ENCODE measurements around the gene MIA. TPM values are rescaled to one million over a fixed set of nuclear protein-coding genes. Genes with fewer than 3 reads are reported as not detected.

The MIA gene
- total RNA-seq, 1 donor from 2014 or later: 1.7 TPM

DNA sequence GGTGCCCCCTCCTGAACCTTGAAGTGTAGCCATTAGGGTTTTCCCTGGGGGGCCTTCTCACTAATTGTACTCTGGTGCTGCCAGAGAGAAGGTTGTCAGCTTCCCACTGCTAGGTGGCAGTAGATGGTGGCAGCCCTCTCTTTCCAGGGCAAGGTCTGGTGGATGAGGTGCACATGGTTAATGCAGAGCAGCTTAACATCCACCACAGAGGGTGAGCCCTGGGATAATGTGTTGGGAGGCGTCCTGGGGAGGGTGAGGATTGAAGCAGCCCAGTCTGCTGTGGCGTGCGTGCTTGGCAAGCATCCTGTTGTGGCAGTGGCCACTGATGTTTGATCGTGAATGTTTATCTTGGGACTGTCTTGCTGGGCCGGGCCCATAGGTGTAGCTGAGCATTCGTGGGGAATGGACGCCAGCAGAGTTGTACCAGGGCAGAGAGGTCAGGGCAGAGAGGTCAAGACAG lies 29.5 kb downstream of the MIA start:
- TF ChIP-seq, protein P1, sequence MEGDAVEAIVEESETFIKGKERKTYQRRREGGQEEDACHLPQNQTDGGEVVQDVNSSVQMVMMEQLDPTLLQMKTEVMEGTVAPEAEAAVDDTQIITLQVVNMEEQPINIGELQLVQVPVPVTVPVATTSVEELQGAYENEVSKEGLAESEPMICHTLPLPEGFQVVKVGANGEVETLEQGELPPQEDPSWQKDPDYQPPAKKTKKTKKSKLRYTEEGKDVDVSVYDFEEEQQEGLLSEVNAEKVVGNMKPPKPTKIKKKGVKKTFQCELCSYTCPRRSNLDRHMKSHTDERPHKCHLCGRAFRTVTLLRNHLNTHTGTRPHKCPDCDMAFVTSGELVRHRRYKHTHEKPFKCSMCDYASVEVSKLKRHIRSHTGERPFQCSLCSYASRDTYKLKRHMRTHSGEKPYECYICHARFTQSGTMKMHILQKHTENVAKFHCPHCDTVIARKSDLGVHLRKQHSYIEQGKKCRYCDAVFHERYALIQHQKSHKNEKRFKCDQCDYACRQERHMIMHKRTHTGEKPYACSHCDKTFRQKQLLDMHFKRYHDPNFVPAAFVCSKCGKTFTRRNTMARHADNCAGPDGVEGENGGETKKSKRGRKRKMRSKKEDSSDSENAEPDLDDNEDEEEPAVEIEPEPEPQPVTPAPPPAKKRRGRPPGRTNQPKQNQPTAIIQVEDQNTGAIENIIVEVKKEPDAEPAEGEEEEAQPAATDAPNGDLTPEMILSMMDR (IDR thresholded peaks at IDR 0.05): no peak
- no peak for ATAC-seq
- Histone ChIP-seq H3K9me3 (no peaks in the 10 kb centered on the region), H3K36me3 (peaks cover 92% of the 10 kb centered on the region), H3K4me1 (peaks cover 99% of the 10 kb centered on the region), H3K27me3 (ENCODE audit: low read depth) (no peaks in the 10 kb centered on the region), H3K27ac (peak overlapping the region; percentile 92), H3K4me3 (peak overlapping the region; percentile 92)
- intact Hi-C loops (cut with DNase I): no loop called here
- DNase-seq: no peak

DNA sequence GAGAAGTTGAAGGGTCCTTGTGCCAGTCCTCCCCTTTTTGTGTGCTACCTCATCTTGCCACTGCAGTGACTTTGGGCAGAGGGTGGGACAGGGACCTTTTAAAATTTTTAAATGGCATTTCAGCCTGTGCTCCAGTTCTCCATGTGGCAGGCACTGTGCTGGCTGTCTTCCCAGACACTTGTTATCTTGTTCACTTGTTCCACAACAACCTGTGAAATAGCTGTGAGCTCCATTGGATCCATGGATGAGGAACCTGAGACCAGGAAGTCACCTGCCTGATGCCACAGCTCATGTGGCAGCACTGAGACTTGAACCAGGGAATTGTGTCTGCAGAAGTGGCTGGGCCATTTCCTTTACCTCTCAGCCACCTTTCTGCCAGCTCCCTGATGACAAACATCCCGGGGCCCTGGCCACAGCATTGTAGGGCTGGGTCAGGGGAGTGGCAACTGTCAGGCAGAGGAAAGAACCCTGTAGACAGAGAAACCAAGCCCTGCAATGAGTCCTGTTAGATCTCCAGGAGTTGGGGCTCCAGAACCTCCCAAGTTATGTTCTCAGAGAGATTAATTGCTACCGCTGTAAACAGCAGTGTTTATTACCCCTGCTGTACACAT lies 30.0 kb downstream of the MIA start:
- peak overlapping the region; percentile 92 for H3K27ac ChIP-seq
- DNase-seq: no peak
- H3K9me3 ChIP-seq: no peaks in the 10 kb centered on the region
- H3K36me3 ChIP-seq: peaks cover 92% of the 10 kb centered on the region
- TF ChIP-seq, protein P1 (IDR thresholded peaks at IDR 0.05): no peak
- H3K4me1 ChIP-seq: peaks cover 100% of the 10 kb centered on the region
- intact Hi-C loops (cut with DNase I): no loop called here
- ATAC-seq: no peak
- H3K4me3 ChIP-seq: no peak overlapping the region
- no peaks in the 10 kb centered on the region for H3K27me3 ChIP-seq (ENCODE audit: low read depth)

DNA sequence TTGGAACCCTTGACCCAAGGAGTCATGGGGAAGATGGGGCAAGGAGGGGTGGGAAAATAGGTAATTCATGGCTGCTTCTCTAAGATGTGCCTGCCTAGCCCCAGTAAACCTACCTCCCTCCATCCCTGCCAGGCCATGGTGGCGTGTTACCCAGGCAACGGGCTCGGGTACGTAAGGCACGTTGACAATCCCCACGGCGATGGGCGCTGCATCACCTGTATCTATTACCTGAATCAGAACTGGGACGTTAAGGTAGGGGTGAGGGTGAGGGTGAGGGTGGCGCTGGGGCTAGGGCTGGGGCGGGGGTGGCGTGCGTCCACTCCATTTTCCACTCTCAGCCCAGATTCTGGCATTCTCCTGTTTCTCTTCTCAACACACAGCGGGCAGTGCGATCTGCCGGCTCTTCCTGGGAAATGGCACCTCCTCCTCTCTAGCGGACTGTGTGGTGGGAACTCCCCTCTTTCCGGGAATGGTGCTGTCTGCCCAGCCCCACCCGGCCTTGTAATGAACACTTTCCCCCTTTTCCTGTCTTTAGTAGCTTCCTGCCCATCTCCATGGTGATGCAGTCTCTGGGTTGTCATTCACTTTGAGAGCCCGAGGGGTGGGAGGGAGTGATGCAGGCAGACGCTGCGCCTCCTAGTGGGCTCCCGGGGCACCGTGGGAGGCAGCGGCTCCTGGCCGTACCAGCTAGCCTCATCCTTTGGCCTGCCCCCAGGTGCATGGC lies 31.3 kb downstream of the MIA start:
- Histone ChIP-seq H3K27ac (peak overlapping the region; percentile 92), H3K4me3 (peak overlapping the region; percentile 28), H3K36me3 (peaks cover 80% of the 10 kb centered on the region), H3K9me3 (no peaks in the 10 kb centered on the region), H3K27me3 (ENCODE audit: low read depth) (no peaks in the 10 kb centered on the region), H3K4me1 (peaks cover 93% of the 10 kb centered on the region)
- peak; percentile 52 to 58 for ATAC-seq
- DNase-seq: peak; percentile 83
- intact Hi-C loops (cut with DNase I): no loop called here
- TF ChIP-seq, protein P1 (IDR thresholded peaks at IDR 0.05): peak; percentile 89

DNA sequence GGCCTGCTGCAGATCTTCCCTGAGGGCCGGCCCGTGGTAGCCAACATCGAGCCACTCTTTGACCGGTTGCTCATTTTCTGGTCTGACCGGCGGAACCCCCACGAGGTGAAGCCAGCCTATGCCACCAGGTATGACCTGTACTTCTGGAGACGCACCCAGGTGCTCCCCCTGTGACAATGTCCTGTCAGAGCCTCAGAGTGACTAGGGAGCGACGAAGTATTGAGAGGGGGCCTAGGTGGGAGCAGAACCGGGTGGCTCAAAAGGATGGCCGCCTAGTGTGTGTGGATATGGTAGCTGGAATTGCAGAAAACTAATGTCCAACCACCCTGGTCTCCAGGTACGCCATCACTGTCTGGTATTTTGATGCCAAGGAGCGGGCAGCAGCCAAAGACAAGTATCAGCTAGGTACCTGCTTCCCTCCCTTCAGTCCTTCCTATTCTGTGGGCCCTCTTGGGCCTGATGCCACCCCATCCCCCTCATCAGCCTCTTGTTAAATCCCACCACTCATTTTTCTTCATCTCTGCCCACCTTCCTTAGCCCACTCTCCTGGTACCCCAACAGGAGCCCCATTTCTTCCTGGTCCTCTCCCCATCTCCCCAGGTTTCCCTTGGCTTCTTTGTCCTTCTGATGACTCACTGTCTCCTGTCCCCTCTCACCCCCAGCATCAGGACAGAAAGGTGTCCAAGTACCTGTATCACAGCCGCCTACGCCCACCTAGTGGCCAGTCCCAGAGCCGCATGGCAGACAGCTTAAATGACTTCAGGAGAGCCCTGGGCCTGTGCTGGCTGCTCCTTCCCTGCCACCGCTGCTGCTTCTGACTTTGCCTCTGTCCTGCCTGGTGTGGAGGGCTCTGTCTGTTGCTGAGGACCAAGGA lies 32.1 kb downstream of the MIA start:
- H3K27ac ChIP-seq: peak overlapping the region; percentile 92
- H3K27me3 ChIP-seq (ENCODE audit: low read depth): no peaks in the 10 kb centered on the region
- H3K9me3 ChIP-seq: no peaks in the 10 kb centered on the region
- TF ChIP-seq, protein P1 (IDR thresholded peaks at IDR 0.05): peak; percentile 9
- ATAC-seq (no peak), DNase-seq (no peak)
- peaks cover 72% of the 10 kb centered on the region for H3K36me3 ChIP-seq
- peaks cover 93% of the 10 kb centered on the region for H3K4me1 ChIP-seq
- peak overlapping the region; percentile 28 for H3K4me3 ChIP-seq
- intact Hi-C loops (cut with DNase I): no loop called here

DNA sequence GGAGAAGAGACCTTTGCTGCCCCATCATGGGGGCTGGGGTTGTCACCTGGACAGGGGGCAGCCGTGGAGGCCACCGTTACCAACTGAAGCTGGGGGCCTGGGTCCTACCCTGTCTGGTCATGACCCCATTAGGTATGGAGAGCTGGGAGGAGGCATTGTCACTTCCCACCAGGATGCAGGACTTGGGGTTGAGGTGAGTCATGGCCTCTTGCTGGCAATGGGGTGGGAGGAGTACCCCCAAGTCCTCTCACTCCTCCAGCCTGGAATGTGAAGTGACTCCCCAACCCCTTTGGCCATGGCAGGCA lies 32.7 kb downstream of the MIA start:
- Histone ChIP-seq H3K36me3 (peaks cover 68% of the 10 kb centered on the region), H3K4me1 (peaks cover 93% of the 10 kb centered on the region), H3K27ac (peak overlapping the region; percentile 92), H3K27me3 (ENCODE audit: low read depth) (no peaks in the 10 kb centered on the region), H3K4me3 (no peak overlapping the region), H3K9me3 (no peaks in the 10 kb centered on the region)
- no peak for ATAC-seq
- TF ChIP-seq, protein P1 (IDR thresholded peaks at IDR 0.05): no peak
- intact Hi-C loops (cut with DNase I): no loop called here
- DNase-seq: no peak
